ENCODE measurements around the gene SDR39U1.

SDR39U1 gene

DNA sequence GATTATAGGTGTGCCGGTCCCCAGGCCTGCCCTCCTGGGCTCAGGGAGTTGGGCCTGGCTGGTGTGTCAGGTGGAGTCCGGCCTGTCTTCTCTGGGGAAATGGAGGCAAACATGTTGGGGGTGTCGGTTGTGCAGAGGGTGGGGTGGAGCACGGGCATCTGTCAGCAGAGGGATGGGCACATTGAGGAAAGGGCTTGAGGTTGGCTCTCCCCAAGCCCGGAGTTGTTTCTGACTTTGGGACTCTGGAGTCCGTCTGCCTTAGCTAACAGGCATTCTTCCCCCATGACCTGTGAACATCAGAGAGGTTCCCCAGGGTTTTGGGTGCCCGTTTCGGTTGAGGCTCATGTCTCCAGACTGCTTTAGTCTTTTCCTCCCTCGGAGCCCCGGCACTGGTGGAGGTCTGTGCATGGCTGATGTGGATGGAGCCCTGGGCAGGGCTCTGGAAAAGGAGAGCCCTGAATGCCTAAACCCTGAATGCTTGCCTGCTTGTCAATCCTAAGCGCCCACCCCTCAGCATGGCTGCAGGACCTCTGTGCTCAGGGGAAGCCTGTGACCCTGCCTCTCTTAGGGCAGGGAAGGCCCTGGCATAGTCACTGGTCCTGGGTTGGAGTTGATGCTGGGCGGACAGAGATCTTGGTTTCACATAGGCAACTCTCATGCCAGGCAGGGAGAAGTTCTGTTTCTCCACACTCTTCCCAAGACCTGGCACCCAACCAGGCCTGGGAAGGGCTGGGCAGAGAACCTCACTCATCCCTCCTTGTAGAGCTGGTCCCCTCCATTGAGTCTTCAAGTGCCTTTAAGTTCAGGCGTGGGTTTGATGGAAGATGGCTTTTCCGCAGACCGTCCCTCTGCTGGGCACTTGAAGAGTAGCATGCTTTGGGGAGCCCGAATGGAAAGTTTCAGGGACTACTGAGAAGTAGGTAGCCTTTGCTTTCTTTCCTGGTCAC lies 30.9 kb downstream of the SDR39U1 start:
- no peak for DNase-seq (ENCODE audit: low read depth)

DNA sequence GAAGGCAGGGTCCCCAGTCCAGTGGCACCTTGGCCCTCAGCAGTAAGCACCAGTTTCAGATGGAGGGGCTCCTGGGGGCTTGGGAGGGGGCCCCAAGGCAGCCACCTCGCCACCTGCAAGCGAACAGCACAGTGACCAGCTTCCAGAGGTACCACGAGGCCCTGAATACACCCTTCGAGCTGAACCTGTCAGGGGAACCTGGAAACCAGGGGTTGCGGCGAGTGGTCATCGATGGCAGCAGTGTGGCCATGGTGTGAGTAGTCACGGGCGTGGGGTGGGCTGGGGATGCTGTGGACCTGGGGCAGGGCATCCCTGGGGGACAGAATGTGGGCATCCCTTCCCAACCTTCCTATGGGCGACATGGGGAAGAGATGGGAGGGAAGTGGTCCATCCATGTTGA lies 32.6 kb downstream of the SDR39U1 start:
- DNase-seq (ENCODE audit: low read depth), result no peak

DNA sequence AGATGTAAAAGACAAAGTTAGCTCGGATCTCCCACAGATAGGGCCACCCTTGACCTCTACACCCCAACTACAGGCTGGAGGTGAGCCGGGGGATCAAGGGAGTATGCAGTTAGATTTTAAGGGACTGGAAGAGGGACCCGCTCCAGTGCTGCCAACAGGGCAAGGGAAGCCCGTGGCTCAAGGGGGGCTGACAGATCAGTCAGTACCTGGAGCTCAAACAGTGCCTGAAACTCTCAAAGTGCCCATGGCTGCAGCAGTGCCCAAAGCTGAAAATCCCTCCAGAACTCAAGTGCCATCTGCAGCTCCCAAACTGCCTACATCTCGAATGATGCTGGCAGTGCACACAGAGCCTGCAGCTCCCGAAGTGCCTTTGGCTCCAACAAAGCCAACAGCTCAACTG lies 33.4 kb downstream of the SDR39U1 start:
- no peak for DNase-seq (ENCODE audit: low read depth)

DNA sequence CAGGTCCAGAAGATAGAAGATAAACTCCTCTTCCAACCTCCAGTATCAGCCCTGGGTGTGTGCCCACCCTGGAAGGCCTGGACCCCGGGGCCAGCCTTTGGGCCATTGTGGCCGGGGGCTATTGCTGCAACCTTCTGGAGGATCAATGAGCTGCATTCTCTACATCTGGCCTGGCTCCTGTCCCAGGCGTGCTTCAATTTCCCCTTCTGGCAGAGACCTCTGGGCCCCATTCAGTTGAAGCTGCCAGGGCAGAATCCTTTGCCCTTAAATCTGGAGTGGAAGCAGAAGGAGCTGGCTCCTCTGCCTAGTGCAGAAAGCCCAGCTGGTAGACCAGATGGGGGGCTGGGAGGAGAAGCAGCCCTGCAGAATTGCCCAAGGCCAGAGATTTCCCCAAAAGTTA lies 33.8 kb downstream of the SDR39U1 start:
- no peak for DNase-seq (ENCODE audit: low read depth)

DNA sequence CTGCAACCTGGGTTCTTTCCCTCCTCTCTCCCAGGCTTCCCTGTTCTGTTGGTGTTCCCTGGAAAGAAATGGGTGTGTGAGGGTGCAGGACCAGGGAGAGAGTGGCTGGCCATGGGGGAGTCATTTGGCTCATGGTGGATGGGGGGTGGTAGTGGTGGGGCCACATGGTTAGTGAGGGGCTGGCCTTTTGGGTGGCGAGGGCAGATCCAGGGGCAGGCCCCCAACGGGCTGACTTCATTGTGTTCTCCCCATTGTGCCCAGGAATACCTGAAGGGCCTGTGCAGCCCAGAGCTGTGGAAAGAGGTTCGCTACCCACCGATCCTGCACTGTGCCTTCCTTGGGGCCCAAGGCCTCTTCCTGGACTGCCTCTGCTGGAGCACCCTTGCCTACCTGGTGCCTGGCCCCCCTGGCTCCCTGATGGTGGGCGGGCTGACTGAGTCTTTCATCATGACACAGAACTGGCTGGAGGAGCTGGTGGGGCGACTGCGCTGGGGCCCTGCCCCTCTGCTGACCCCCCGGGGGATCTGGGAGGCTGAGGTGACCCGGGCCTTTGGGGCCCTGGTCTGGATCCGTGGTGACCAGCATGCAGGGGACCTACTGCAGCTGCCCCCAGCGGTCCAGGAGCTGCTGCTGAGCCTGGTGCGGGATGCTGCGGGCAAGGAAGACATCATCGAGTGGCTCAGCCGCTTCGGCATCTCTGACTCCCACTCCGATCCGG lies 34.8 kb downstream of the SDR39U1 start:
- no peak for DNase-seq (ENCODE audit: low read depth)

DNA sequence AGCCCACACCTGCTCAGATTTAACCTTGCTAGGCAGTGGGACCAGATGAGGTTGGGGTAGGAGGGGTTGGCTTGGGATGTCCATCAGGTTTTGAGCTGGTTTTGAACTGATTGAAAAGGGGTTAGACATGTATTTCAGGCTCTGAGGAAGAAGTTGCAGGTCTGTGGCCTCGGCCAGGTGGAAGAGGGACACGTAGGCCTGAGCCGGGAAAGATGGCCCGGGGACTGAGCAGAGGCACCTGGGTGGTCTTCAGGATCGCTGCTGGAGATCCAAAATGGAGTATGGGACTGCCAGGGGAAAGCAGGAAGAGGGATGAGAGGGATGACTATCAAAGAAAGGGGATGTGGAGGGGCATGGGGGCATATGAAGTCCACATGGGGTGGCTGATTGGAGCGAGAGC lies 36.2 kb downstream of the SDR39U1 start:
- no peak for DNase-seq (ENCODE audit: low read depth)

- no peak for DNase-seq (ENCODE audit: low read depth)
Observed at GRCh38 chr14:24404814-24405213, 37.8 kb downstream of the SDR39U1 start.

- no peak for DNase-seq (ENCODE audit: low read depth)
Observed at GRCh38 chr14:24403294-24403998, 39.1 kb downstream of the SDR39U1 start.

DNA sequence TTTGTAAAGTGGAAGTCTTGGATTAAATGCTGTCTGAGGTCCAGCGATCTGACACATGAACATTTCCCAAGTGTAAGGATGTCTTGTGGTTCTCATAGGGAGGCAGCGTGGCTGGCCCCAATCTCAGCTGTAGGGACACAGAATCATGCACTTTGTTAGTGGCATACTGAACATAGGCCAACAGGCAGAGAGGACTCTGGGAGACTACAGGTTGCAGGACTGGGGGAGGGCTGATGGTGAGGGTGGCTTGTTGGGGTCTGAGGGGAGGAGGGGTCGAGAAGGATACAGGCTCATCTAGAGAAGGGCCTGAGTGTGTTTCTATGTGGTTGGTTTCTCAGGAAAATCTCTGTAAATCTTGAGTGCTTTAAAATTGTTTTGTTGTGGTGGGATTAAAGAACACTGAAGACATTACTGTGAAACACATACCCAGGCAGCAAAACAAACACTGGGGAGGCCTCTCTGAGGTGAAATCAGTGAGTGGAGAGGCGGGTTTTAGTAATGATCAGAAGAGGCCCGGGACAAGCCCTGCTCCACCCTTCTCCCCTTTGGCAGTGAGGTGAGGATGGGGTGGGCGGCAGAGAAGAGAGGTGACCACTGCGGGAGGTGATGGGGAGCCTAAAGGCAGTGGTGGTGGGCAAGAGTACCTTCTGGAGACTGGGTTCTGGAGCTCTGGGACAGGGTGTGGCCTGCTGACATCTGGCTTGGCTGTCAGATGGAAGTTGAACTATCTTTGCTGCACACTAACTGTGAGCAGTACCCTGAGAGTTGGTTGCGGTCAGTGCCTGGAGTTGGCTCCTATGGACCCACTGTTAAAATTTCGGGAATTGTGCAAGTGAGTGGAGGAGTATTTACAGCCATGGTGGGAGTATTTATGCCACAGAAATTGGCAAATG lies 40.5 kb downstream of the SDR39U1 start:
- no peak for DNase-seq (ENCODE audit: low read depth)

DNA sequence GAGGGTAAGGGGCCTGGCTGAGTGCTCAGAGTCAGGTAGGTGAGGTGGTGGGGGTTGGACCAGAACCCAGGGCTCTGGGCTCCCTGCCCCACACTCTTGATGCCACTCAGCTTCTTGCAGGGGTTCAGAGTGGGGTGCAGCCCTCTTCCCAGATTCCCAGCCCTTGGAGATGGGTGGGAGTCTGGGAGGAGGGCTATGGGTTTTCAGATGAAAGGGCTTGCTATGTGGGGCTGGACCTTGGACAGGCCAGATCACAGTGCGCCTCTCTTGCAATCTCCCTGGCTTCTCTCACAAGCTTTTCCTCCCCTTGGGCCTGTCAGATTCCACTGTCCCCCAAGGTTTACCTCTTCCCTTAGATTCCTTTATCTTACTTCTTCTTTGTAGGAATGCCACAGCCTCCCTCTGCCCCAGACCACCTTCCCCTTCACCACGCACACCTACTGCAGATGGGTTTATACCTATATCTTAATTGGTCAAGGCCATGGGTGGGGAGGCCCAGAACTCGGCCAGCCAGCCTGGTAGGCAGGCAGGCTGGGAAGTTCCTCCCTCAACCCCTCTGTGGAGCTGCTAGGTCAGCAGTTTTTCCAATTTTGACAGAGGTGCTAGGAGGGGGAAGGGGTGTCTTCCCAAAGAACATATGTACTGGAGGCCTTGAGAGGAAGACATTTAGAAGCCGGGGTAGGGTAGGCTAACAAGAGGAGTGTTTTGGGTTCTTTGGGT lies 42.4 kb downstream of the SDR39U1 start:
- DNase-seq (ENCODE audit: low read depth), result no peak

DNA sequence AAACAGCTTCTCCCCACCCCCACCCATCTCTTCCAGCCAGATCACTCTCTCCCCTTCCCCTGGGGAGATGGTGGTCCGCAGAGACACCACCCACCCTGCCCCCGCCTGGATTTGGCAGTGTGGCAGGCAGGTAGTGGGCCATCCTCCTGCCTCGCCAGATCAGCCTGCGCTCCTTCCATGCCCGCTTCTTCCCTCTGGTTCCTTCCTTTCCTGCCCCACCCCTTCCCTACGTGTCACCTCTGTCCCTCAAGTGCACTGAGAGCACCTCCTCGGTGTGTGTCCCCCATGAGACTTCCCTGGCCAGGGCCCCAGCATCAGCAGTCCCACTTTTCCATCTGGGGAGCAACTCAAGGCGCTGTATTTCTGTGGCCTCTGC lies 43.1 kb downstream of the SDR39U1 start:
- no peak for DNase-seq (ENCODE audit: low read depth)

- no peak for DNase-seq (ENCODE audit: low read depth)
Observed at GRCh38 chr14:24398653-24399446, 43.7 kb downstream of the SDR39U1 start, which contains the start of gene NYNRIN. NYNRIN (plus strand) TSS chr14:24399003; CDS start chr14:24399247, 244 bp downstream.

DNA sequence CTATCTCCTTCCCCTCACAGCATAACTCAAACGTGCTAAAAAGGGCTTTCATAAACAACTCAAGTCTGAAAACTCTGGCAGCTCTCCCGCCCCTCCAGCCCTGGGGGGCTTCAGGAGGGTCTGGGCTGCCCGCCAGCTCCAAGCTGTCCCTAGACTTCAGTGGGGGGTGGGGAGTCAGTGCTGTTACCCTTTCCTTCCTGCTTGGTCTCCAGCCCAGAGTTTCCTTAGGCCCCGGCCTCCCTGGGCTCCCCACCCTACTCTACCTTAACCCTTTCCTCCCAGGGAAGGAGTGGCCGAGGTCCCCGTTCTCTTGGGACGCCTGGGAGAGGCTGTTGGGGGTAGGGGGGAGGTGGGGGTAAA lies 44.3 kb downstream of the SDR39U1 start:
- no peak for DNase-seq (ENCODE audit: low read depth)

DNA sequence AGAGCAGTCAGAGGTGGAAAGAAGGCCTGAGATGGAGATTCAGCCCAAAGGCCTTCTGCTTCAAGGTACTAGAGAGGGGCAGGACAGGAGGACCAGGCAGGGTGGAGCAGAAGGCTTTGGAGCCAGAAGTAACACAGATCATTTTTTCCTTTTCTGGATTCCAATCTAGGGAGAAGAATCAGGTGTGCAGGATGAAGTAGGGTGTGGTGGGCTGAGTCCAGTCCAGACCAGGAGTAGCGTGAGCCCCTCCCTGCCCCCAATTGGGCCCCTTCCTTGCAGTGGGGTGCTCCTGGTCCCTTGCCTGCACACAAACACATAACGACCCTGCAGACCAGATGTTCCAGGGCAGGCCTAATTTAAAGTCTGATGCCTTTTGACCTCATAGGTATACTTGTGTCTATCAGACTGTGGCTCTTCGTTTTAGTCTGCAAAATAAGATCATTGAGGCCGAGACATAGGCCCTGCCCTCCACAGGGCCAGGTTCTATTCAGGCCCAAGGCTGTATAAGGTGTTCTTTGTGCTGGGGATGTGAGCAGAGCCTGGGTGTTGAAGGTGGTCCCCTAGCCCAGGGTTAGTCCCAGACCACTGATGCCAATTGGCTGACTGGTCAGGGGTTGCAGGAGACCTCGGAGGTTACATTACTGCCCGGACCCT lies 44.8 kb downstream of the SDR39U1 start:
- no peak for DNase-seq (ENCODE audit: low read depth)

- no peak for DNase-seq (ENCODE audit: low read depth)
Observed at GRCh38 chr14:24395609-24396582, 46.7 kb downstream of the SDR39U1 start.

DNA sequence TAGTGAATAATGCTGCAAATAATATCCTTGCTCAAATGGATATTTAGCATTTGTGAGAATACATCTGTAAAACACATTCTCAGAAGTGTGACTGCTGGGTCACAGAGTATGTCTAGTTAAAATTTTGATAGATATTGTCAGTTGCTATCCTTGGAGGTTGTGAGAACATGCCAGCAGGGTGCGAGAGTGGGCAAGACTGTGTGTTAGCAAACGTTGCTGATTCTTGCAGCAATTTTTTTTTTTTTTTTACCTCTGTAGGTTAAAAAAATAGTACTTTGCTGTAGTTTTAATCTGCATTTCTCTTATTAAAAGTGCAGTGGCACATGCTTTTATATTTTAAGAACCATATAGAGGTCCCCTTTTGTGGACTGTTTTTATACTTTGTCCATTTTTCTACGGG lies 48.3 kb downstream of the SDR39U1 start:
- no peak for DNase-seq (ENCODE audit: low read depth)

- no peak for DNase-seq (ENCODE audit: low read depth)
Observed at GRCh38 chr14:24392325-24393091, 50.1 kb downstream of the SDR39U1 start.
